HG03378 (cell line): ENCODE results near the gene PBX3.

Experiments
- ATAC-seq: cut with Tn5 transposase; IDR thresholded peaks from one replicate; pipeline ENCODE4 v1.9.1; 2021; ENCODE audit warnings: mild to moderate bottlenecking, moderate library complexity; ENCODE audit not compliant: unreplicated experiment

PBX3 gene

DNA sequence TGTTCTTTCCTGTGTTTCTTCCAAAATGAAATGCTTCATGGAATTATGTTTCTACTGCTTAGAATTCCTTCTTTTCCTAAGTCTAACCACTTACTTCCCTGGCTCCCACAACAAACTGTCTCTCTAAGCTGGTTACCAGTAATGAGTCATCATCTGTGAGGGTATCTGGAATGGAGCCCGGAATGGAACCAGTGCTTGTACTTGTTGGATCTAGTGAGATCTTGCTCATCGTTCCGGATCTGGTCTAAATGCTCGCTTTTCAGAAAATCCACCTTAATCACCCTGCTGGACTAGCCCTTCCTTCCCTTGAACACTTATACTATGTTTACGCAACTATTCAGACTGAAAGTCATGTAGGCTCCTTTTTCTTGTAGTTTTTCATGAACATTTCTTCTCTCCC lies 184.8 kb downstream of the PBX3 start:
- no peak for ATAC-seq

GRCh38 chr9:125932746-125933455 lies 185.7 kb downstream of the PBX3 start:
- no peak for ATAC-seq

GRCh38 chr9:125942125-125942524 lies 195.0 kb downstream of the PBX3 start:
- ATAC-seq: no peak

DNA sequence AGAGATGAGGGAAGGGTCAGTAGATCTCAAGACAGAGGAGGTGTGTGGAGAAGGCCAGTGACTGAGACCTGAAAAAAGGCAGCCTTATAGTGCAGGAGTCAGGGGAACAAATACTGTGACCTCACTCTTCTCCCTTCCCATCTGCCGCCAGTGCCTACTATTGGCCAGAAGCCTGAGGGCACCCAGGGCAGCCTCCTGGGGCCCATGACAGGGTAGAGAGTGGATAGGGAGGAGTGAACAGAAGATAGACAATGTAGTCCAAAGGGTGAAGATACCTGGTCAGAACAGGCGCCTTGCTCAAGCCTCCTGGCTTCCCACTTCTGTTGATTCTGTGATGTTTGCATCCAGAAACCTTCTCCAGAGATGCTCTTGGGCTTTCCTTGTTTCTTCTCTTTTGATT lies 196.7 kb downstream of the PBX3 start:
- ATAC-seq: no peak

DNA sequence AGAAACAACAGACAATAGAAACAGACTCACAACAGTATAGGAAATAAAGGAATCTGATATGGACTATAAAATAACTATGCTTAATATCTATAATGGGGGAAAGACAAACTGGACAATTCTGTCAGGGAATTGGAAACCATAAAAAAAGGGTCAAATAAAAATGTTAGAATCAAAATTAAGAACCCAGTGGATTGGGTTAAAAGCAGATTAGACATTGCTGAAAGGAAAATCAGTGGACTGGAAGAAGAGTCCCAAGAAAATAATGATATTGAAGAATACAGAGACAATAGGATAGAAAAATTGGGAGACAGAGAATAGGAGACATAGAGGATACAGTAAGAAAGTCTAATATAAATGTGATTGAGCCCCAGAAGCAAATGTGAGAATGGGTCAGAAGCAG lies 199.2 kb downstream of the PBX3 start:
- no peak for ATAC-seq

- ATAC-seq: no peak
Measured at GRCh38 chr9:125948887-125949596, 201.9 kb downstream of the PBX3 start.

DNA sequence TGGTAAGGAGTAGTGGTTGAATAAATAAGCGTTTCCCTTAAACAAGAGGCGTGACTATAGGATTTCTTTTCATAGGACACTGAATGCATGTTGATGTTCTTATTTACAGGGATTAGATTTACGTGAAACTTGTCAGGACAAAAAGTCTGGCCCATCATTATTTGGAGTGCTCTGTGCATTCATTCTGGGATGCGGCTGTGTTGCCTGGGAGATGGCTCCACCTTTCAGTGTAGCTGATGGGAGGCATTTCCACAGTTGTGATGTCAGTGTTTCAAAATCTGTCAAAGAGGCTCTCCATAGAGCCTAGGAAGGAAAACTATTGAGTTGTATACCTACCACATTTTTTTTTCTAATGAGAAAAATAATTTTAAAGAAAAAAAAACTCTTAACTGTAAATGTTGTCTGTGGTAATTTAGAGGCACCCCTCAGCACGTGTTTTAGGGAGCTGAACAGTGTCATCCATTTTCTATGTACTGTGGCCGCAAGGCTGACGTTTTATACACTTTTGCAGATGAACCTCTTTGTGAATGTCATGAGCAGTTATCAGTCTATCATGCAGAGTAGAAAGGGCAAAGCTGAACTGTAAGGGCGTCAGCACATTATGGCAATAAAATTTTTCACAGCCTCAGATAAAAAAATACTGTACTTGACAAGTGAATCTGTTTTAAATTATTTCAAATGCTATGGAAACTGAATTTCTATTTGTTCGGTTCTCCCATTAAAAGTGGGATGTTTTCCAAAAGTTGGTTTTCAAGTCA lies 202.7 kb downstream of the PBX3 start:
- no peak for ATAC-seq

DNA sequence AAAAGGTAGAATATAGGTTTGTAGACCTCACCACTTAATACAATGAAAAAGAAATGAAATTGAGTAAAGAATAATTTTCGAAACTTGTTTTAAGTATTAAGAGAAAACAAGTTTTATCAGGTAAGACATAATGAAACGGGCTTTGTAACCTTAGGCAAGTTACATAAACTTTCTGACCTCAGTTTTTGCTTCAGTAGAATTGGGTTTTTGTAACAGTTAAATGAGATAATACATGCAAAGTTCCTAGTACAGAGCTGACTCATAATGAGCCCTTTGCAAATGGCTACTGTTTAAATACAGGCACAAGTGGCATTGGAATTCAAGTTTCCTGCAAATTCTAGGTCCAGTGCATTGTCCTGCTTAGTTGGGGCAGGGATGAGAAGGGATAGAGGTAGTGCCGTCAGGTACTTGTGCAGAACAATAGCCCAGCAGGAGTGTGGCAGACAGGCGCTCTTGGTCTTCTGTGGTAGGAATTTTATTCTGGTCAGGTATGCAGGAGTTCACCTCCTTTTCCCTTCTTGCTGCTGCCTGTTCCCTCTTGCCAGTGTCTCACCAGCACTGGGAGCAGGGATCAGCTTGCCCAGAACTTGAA lies 203.8 kb downstream of the PBX3 start:
- no peak for ATAC-seq

GRCh38 chr9:125953314-125954019 lies 206.3 kb downstream of the PBX3 start:
- no peak for ATAC-seq

- no peak for ATAC-seq
Measured at GRCh38 chr9:125956102-125956501, 208.9 kb downstream of the PBX3 start.

- no peak for ATAC-seq
Measured at GRCh38 chr9:125959315-125959714, 212.1 kb downstream of the PBX3 start.

DNA sequence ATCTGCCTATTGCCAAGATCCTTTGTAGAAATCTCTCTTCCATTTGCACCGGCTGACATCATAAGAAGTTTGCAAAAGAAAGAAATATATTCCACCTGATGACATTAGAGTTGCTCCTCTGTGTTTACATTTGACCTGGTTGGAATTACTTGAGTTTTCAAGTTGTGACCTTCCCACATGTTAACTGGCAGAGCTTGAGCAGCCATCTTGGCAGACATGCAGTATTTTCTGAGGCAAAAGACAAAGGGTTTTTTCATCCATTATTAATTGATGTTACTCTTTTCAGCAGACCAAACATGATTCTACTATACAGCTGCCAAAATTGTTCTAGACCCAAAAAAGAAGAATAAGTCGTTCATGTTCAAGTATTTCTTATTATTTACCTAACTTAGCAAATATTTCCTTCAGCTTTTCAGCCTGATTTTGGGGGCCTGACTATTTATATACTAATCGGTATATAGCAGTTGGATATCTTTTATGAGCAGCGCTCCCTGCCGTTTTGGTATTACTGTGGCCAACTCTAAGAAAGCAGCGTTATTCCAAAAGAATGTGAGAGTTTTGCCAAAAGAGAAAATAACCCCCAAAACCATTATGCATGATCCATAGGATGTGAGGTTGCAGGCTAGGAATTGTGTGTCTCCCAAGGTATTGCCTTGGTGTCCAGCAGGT lies 212.9 kb downstream of the PBX3 start:
- ATAC-seq: no peak

- ATAC-seq: no peak
Measured at GRCh38 chr9:125960626-125961025, 213.5 kb downstream of the PBX3 start.

- ATAC-seq: no peak
Measured at GRCh38 chr9:125961072-125961471, 213.9 kb downstream of the PBX3 start.

- no peak for ATAC-seq
Measured at GRCh38 chr9:125963932-125964331, 216.8 kb downstream of the PBX3 start.

GRCh38 chr9:125964702-125965225 lies 217.6 kb downstream of the PBX3 start:
- ATAC-seq: no peak

DNA sequence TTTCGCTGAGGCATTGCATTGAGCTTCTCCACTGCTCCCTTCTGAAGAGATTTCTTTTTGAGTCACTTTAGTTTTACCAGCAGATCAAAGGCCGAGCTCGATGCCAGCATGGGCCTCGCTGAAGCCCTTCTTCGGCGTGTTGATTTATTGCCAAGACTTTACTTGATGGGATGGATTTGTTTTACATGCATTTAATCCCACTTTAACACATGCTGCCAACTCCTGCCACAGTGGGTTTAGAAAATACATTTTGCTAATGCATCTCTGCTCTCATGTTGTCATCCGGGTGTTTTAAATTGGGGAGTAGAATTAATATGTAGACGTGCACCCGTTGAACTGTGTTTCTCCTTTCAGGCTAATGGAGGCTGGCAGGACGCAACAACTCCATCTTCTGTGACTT lies 218.3 kb downstream of the PBX3 start:
- ATAC-seq: no peak

DNA sequence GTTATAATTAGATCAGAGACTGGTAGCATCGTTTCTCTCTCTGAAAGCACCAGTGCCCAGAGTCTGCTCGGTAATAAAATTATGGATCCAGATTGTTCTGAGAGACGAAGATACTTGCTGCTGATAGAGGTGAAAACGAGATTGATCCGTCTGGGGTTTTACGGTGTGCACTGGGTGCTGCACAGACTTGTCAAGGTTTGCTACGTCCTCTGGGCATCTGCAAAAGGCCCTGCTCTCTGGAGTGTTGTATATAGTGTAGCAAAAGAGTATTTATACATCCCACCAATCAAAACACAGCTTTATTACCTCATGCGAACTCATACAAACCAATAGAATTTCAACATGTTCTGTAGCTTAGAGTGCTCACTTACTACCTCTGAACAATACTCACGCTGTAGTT lies 219.3 kb downstream of the PBX3 start:
- ATAC-seq: no peak

DNA sequence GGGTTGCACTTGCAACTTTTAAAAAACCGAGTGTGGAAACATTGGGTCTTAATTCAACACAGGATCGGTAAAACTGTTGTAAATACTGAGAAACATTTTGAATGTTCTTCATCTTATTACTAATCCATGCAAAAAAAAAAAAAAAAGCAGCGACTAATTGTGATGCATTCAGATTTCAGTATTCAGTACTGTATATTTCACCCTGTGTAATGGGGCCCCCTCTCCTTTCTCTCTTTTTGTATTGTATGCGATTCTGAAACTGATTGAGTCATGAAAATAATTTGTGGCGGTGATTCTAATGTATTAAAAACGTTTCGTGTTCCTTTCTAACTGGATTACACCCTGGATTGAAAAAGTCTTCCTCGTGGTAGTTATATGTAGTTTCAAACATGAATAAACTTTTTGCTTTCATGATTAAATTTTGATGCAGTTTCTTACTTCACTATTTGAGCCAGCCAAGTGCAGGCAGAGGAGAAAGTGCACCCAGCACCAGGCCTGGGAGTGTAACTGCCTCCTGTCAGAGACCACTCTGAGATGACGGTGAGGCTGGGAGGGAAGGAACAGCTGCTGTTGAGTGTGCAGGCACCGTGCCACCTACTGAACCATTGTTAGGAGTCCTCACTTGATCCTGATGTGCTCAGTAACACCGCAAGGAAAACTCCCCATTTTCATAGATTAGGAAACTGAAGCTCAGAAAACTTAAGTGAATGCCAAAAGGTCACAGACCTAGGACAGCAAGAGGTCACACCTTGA lies 220.0 kb downstream of the PBX3 start:
- ATAC-seq: no peak
